BLaER1 treated with 17β-estradiol and CSF1 and Interleukin-3, amounts not matched to agents 10 nM and 100 nM (cell line): Measurements from ENCODE around the gene KLHL40.

Experiments
- H3K27ac ChIP-seq, 11 experiments: shearing (Covaris generic); formaldehyde crosslinking; 2 replicates each; pipeline ENCODE4 v1.8.1; 2022
- H3K27me3 ChIP-seq, 11 experiments: shearing (Covaris generic); formaldehyde crosslinking; 2 replicates each; pipeline ENCODE4 v1.8.1; 2022
- H3K36me3 ChIP-seq, 11 experiments: shearing (Covaris generic); formaldehyde crosslinking; 2 replicates each; pipeline ENCODE4 v1.8.1; 2022
- H3K4me1 ChIP-seq, 10 experiments: shearing (Covaris generic); formaldehyde crosslinking; 2 replicates each; pipeline ENCODE4 v1.8.1; 2022
- H3K4me2 ChIP-seq, 11 experiments: shearing (Covaris generic); formaldehyde crosslinking; 2 replicates each; pipeline ENCODE4 v1.8.1; 2022
- H3K4me3 ChIP-seq, 10 experiments: shearing (Covaris generic); formaldehyde crosslinking; 2 replicates each; pipeline ENCODE4 v1.8.1; 2022
- H3K9ac ChIP-seq, 11 experiments: shearing (Covaris generic); formaldehyde crosslinking; 2 replicates each; pipeline ENCODE4 v1.8.1; 2022
- H3K9me3 ChIP-seq, 11 experiments: shearing (Covaris generic); formaldehyde crosslinking; replicated peaks in 1 of 11; 2 replicates each; pipeline ENCODE4 v1.8.1; 2022
- H4K20me1 ChIP-seq, 11 experiments: shearing (Covaris generic); formaldehyde crosslinking; 2 replicates each; pipeline ENCODE4 v1.8.1; 2022
- Cebpa-rat ChIP-seq, 11 experiments: shearing (Covaris generic); IDR thresholded peaks; 2 replicates each; pipeline ENCODE4 v1.8.1; 2022

Gene KLHL40

GRCh38 chr3:42685363-42685881 lies at the start of gene KLHL40:
KLHL40 (plus strand) TSS chr3:42685537; CDS start chr3:42685619, 82 bp downstream.
- H3K27ac ChIP-seq: peak within 1 kb of the TSS in 6 of 11 experiments; percentile 17 to 62 (median 32); a peak in 8 of 22 replicates
- peaks cover 0 to 12% (median 0%) of the 10 kb centered on the region in 11 experiments; a peak in 5 of 22 replicates for H3K9me3 ChIP-seq
- H3K4me1 ChIP-seq: peaks cover 7 to 36% (median 16%) of the 10 kb centered on the region in 10 experiments; a peak in 18 of 20 replicates
- H3K27me3 ChIP-seq: no peaks in the 10 kb centered on the region
- no peak for TF ChIP-seq Cebpa-rat (IDR thresholded peaks at IDR 0.05)
- H4K20me1 ChIP-seq: no peaks in the 10 kb centered on the region
- peak within 1 kb of the TSS in 7 of 11 experiments; percentile 21 to 66 (median 35); a peak in 12 of 22 replicates for H3K4me2 ChIP-seq
- H3K36me3 ChIP-seq: no peaks in the 10 kb centered on the region
- H3K9ac ChIP-seq: 0 out of 22 replicates have a peak within 1 kb of the TSS, but pooled peaks of 1 of the 11 experiments have one; percentile 31
- no peak within 1 kb of the TSS for H3K4me3 ChIP-seq

DNA sequence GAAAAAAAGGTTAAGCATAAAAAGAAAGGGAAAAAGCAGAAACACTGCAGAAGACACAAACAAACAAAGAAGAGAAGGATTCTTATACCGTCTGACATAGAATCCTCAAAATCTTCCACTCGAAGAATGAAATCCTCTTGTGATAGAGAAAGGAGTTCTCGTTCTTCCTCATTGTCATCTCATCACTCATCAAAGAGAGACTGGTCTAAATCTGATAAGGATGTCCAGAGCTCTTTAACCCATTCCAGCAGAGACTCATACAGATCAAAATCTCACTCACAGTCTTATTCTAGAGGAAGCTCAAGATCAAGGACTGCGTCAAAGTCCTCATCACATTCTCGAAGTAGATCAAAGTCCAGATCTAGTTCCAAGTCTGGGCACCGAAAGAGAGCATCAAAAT lies 48.3 kb upstream of the KLHL40 start:
- Histone ChIP-seq H3K27ac (no peak overlapping the region), H3K27me3 (no peaks in the 10 kb centered on the region), H3K4me1 (peaks cover 0 to 16% (median 0%) of the 10 kb centered on the region in 10 experiments; a peak in 3 of 20 replicates), H3K9me3 (no peaks in the 10 kb centered on the region), H4K20me1 (peaks cover 12 to 55% (median 29%) of the 10 kb centered on the region in 11 experiments; a peak in 20 of 22 replicates), H3K9ac (no peak overlapping the region), H3K4me2 (no peak overlapping the region), H3K36me3 (peaks cover 95 to 100% (median 99%) of the 10 kb centered on the region in 11 experiments), H3K4me3 (no peak overlapping the region)
- no peak for TF ChIP-seq Cebpa-rat (IDR thresholded peaks at IDR 0.05)

DNA sequence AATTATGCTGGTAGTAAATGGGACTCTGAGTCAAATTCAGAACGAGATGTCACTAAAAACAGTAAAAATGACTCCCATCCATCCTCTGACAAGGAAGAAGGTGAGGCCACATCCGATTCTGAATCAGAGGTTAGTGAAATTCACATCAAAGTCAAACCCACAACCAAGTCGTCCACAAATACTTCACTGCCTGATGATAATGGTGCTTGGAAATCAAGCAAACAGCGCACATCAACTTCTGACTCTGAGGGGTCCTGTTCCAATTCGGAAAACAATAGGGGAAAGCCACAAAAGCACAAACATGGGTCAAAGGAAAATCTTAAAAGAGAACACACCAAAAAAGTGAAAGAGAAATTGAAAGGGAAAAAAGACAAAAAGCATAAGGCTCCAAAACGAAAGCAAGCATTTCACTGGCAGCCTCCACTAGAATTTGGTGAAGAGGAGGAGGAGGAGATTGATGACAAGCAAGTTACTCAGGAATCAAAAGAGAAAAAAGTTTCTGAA lies 46.9 kb upstream of the KLHL40 start:
- Histone ChIP-seq H4K20me1 (peaks cover 12 to 69% (median 39%) of the 10 kb centered on the region in 11 experiments; a peak in 20 of 22 replicates), H3K27me3 (no peaks in the 10 kb centered on the region), H3K4me3 (no peak overlapping the region), H3K36me3 (peaks cover 95 to 100% (median 99%) of the 10 kb centered on the region in 11 experiments), H3K4me1 (peaks cover 0 to 16% (median 0%) of the 10 kb centered on the region in 10 experiments; a peak in 3 of 20 replicates), H3K9ac (0 out of 22 replicates have a peak overlapping the region, but pooled peaks of 1 of the 11 experiments have one; percentile 31), H3K27ac (no peak overlapping the region), H3K4me2 (no peak overlapping the region), H3K9me3 (no peaks in the 10 kb centered on the region)
- no peak for TF ChIP-seq Cebpa-rat (IDR thresholded peaks at IDR 0.05)

GRCh38 chr3:42639192-42639591 lies 46.1 kb upstream of the KLHL40 start:
- H3K27ac ChIP-seq: no peak overlapping the region
- H3K4me3 ChIP-seq: no peak overlapping the region
- no peak overlapping the region for H3K4me2 ChIP-seq
- TF ChIP-seq Cebpa-rat (IDR thresholded peaks at IDR 0.05): no peak
- peaks cover 95 to 100% (median 99%) of the 10 kb centered on the region in 11 experiments for H3K36me3 ChIP-seq
- no peaks in the 10 kb centered on the region for H3K9me3 ChIP-seq
- no peak overlapping the region for H3K9ac ChIP-seq
- no peaks in the 10 kb centered on the region for H3K27me3 ChIP-seq
- H4K20me1 ChIP-seq: peaks cover 12 to 76% (median 46%) of the 10 kb centered on the region in 11 experiments; a peak in 21 of 22 replicates
- H3K4me1 ChIP-seq: peaks cover 0 to 16% (median 0%) of the 10 kb centered on the region in 10 experiments; a peak in 3 of 20 replicates

DNA sequence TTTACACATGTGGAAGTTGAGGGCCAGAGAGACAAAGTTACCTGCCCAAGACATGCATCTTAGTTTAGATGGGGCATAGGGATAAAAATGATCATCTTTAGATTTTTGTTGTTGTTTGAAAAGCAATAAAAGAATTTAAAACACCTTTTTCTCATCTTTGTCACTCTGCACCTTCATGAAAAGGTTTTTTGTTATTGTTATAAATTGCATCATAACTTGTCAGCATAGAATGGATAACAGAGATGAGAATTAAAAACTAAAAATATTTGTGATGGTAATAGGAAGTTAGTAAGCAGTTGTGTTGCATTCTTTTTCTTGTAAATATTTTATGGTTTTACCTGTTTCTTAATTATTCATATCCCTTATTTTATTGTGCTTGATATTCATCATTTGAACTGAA lies 45.2 kb upstream of the KLHL40 start:
- no peak for TF ChIP-seq Cebpa-rat (IDR thresholded peaks at IDR 0.05)
- Histone ChIP-seq H3K27me3 (no peaks in the 10 kb centered on the region), H3K27ac (no peak overlapping the region), H4K20me1 (peaks cover 12 to 85% (median 52%) of the 10 kb centered on the region in 11 experiments), H3K9ac (no peak overlapping the region), H3K36me3 (peaks cover 95 to 100% (median 99%) of the 10 kb centered on the region in 11 experiments), H3K9me3 (no peaks in the 10 kb centered on the region), H3K4me1 (peaks cover 0 to 7% (median 0%) of the 10 kb centered on the region in 10 experiments; a peak in 2 of 20 replicates), H3K4me2 (no peak overlapping the region), H3K4me3 (no peak overlapping the region)

- Histone ChIP-seq H3K9me3 (no peaks in the 10 kb centered on the region), H3K4me3 (no peak overlapping the region), H4K20me1 (peaks cover 12 to 92% (median 60%) of the 10 kb centered on the region in 11 experiments), H3K36me3 (peaks cover 95 to 100% (median 99%) of the 10 kb centered on the region in 11 experiments), H3K4me1 (peaks cover 0 to 7% (median 0%) of the 10 kb centered on the region in 10 experiments; a peak in 1 of 20 replicates), H3K27ac (no peak overlapping the region), H3K27me3 (no peaks in the 10 kb centered on the region), H3K9ac (0 out of 22 replicates have a peak overlapping the region, but pooled peaks of 1 of the 11 experiments have one; percentile 41), H3K4me2 (no peak overlapping the region)
- TF ChIP-seq Cebpa-rat (IDR thresholded peaks at IDR 0.05): no peak
Measured at GRCh38 chr3:42640771-42641370, 44.5 kb upstream of the KLHL40 start.

- peak overlapping the region in 2 of 11 experiments; percentile 1 to 50; a peak in 1 of 22 replicates for H3K9ac ChIP-seq
- peak overlapping the region in 2 of 11 experiments; percentile 7 to 26; a peak in 1 of 22 replicates for H3K27ac ChIP-seq
- no peaks in the 10 kb centered on the region for H3K27me3 ChIP-seq
- no peaks in the 10 kb centered on the region for H3K9me3 ChIP-seq
- peaks cover 70 to 89% (median 82%) of the 10 kb centered on the region in 11 experiments for H3K36me3 ChIP-seq
- TF ChIP-seq Cebpa-rat (IDR thresholded peaks at IDR 0.05): no peak
- peaks cover 0 to 95% (median 83%) of the 10 kb centered on the region in 11 experiments; a peak in 19 of 22 replicates for H4K20me1 ChIP-seq
- no peak overlapping the region for H3K4me2 ChIP-seq
- H3K4me1 ChIP-seq: peaks cover 17 to 37% (median 33%) of the 10 kb centered on the region in 10 experiments
- H3K4me3 ChIP-seq: no peak overlapping the region
Measured at GRCh38 chr3:42647821-42648459, 37.4 kb upstream of the KLHL40 start.

DNA sequence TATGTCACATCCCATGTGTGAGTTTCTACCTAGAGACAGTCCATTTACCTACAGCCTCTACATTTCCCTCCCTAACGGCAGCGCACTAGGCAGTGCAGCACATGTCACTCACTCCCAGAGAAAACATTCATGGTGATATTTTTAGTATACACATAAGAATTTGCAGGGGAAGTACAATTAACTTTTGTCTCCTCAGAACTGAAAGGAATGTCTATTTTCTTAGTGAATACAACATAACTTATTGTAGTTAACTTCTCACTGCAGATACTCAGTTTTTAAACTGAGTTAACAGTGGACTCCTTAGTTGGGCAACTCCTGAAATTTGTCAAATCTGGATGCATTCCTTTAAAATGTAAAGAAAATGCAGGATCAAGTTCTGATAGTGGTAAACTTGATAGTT lies 36.3 kb upstream of the KLHL40 start:
- H3K4me1 ChIP-seq: peaks cover 27 to 46% (median 40%) of the 10 kb centered on the region in 10 experiments
- H3K36me3 ChIP-seq: peaks cover 59 to 78% (median 71%) of the 10 kb centered on the region in 11 experiments
- no peak overlapping the region for H3K4me3 ChIP-seq
- no peaks in the 10 kb centered on the region for H3K27me3 ChIP-seq
- no peak overlapping the region for H3K27ac ChIP-seq
- TF ChIP-seq Cebpa-rat (IDR thresholded peaks at IDR 0.05): no peak
- no peak overlapping the region for H3K4me2 ChIP-seq
- H4K20me1 ChIP-seq: peaks cover 0 to 85% (median 77%) of the 10 kb centered on the region in 11 experiments; a peak in 19 of 22 replicates
- H3K9me3 ChIP-seq: no peaks in the 10 kb centered on the region
- H3K9ac ChIP-seq: no peak overlapping the region
